ENCODE results near the gene OTOA.
"Not testable (repeated sequence)": the region's sequence is repeated elsewhere in the genome, so short reads cannot be mapped to it uniquely, and the experiment has no call there.

The OTOA gene

GRCh38 chr16:21663889-21664647 is at the start of gene OTOA:
OTOA (plus strand) TSS chr16:21663968; CDS start chr16:21678515, 14,547 bp downstream.
- DNase-seq: no peak

DNA sequence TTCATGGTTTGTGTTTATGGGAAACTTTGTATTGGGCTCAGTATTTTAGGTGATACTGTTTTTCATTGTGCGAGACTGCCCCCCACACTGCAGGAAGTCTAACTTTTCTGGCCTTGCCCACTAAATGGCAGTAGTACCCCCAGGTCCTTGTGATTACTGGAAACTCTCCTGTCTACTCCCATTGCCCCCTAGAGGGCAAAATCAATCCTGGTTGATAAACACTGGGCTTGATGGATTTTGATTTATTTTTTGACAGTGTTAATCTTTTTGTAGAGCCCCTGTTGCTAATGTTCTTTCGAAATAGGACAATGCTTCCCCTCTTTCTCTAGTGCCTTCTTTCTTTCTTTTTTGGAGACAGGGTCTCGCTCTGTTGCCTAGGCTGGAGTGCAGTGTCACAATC is 48.9 kb upstream of the OTOA start:
- DNase-seq: no peak

DNA sequence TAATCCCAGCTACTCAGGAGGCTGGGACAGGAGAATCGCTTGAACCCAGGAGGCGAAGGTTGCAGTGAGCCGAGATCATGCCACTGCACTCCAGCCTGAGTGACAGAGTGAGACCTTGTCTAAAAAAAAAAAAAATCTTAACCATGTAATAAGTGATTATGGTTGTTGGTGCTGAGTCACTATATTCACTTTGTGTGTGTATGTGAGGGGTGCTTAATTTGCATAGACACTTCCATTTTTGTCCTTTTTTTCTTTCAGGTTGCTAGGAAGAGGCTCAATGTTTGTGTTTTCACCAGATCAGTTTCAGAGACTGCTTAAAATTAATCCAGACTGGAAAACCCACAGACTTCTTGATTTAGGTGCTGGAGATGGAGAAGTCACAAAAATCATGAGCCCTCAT is 46.2 kb upstream of the OTOA start:
- DNase-seq: no peak

DNA sequence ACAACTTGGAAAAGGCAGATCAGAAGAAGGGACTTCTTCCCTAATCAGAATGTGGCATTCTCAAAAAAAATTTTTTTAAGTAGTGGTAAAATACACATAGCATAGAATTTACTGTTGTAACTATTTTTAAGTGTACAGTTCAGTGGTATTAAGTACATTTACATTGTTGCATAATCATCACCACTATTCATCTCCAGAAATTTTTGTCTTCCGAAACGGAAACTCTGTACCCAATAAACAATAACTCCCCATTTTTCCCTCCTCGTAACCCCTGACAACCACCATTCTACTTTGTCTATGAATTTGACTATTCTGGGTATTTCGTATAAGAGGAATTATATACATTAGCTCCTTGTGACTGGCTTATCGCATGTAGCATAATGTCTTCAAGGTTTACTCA is 45.5 kb upstream of the OTOA start:
- no peak for DNase-seq

DNA sequence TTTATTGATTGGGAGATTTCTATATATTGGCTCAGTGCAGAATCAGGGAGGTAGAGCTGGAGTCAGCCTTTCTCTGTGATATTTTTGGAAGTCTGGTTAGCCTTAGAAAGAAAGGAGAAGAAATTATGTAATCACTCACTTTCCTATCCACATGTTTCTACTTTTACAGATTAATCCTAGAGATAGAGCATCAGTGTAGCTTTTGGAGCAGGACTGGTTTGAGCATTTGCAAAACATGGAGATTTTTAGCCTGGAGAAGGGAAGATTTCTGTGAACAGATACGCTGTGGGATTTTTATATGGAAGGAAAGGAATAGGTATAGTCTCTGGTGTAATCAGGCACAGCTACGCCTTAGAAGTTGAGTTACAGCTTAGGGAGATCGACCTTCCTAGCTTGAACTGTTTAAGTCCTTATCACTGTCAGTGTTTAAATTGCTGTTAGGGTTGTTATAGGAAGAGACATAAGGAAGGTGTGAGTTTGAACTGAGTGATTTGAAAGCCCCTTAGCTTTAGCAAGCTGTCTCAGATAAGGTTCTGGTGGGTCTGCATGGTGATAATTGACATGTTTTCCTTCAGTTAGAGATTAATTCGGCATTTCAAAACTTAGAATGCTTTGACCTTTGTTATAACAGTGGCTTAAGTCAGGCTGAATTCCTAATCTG is 43.9 kb upstream of the OTOA start:
- no peak for DNase-seq

DNA sequence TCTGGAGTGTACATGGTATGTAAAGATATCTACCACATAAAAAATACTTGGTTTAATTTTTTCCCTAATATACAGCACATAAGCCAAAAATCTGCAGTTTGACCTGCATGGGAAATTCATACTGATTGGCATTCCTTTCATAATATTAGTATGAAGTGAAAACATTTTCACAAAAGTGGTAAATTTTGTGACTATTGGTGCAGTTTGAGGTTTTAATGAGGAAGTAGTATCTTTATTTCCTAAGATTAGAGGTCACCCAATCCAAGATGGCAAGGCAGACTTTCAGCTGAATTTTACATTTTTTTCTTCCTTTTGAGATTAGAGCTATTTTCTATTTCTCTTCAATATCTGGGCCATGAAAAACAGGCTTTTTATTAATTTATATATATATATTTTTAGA is 43.2 kb upstream of the OTOA start:
- no peak for DNase-seq

GRCh38 chr16:21622545-21622944 is 41.2 kb upstream of the OTOA start:
- DNase-seq: no peak

DNA sequence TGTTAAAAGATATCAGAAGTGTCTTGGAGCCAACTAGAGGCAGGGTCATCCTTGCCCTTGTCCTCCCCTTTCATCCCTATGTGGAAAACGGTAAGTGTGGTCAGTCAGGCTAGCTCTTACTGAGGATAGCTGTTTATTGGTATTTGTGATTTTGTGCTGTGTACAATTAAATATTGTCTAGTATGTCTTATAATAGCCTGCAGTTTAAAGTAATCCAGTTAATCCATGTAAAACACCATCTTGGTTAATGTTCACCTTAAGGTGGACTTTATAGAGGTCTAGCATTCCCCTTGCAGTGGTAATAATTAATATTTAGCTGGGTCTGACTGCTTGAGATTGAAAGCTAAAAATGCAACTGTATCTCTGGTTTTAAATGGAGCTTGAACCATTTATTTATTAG is 38.7 kb upstream of the OTOA start:
- DNase-seq: no peak

DNA sequence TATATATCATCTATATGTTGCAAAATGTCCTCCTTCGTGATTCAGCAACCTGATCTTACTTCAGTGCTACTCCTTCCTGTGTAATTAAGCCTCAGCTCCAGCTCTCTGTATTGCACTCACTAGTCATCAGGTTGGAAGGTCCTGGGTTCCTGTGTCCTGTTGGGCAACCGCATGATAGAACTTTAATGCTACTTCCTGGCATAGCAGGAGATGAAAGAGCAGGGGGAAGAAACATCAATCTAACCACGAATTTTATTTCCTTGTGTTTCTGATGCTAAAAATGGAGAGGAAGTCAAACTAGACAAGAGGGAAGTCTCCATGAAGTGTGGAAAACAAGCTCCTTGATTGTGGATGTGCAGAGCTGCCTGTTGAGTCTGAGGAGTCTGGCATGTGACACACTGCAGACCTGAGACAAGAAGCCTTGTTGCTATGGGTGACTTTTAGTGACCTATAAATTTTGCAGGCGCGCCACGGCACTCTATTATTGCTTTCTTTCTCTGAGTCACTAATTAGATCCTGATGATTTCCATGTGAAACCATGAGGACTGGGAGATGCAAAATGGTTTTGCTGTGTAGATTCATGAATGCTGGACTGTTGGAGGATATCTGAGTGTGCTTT is 37.0 kb upstream of the OTOA start:
- DNase-seq: no peak

DNA sequence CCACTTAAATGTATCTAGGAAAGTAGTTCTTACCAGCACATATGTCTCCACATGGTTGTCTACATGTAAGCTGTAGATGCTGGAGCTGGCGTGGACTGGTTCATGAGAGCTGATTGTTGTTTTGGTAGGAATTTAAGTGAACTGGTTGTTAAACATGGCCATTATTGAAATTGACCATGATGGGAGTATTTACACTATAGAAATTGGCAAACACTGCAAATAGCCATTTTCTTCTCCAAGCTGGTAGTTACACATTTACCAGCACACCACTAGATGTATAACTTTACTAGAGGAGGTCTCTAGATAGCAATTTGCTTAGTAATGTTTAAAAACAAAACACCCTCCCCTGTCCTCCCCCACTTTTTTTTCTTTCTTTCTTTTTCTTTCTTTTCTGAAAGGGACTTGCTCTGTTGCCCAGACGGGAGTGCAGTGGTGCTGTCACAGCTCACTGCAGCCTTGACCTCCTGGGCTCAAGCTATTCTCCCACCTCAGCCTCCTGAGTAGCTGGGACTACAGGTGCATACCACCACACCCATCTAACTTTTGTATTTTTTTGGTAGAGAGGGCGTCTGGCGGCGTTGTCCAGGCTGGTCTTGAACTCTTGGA is 35.5 kb upstream of the OTOA start:
- DNase-seq: no peak

DNA sequence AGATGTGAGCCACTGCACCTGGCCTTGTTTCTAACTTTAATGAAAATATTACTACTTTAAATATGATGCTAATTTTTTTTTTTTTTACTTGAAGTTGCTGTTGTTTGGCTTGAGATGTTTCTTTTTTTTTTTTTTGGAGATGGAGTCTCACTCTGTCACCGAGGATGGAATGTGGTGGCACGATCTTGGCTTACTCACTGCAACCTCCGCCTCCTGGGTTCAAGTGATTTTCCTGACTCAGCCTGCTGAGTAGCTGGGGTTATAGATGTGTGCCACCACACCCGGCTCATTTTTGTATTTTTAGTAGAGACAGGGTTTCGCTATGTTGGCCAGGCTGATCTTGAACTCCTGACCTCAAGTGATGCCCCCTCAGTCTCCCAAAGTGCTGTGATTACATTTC is 35.0 kb upstream of the OTOA start:
- no peak for DNase-seq

GRCh38 chr16:21629616-21630539 is 33.9 kb upstream of the OTOA start:
- DNase-seq: not testable (repeated sequence)

DNA sequence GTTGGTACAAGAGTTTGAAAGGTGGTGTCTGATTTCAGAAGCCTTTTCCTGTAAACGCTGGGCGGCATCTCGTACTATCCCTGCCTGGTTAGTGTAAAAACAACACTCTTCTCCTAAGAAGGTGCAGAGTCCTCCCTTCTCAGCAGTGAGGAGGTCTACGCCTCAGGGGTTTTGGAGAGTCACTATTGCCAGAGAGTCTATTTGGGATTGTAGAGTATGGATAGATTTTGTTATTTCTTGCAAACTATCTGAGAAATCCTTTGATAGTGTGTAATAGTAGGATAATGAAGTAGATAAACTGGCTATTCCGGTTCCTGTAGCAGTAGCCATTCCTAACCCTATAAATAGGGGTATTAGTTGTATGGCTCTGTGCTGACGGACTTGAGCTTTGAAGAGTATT is 32.9 kb upstream of the OTOA start:
- not testable (repeated sequence) for DNase-seq

DNA sequence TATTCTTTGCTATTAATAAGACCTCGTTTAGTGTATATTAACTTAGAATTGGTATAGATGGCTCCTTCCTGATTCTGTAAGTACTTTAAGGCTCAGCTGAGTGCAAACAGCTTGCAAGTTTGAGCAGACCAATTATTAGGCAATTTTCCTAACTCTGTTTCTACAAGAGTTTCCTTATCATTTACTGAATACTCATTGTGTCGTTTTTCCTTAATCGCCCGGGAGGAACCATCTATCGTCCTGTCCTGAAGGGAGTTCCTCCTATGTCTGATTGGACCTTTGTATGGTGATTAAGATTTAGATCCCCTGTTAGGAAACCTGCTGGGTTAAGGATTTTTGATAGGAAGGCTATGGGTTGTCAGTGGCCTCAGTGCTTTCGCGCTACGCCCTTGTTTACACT is 32.4 kb upstream of the OTOA start:
- DNase-seq: not testable (repeated sequence)

DNA sequence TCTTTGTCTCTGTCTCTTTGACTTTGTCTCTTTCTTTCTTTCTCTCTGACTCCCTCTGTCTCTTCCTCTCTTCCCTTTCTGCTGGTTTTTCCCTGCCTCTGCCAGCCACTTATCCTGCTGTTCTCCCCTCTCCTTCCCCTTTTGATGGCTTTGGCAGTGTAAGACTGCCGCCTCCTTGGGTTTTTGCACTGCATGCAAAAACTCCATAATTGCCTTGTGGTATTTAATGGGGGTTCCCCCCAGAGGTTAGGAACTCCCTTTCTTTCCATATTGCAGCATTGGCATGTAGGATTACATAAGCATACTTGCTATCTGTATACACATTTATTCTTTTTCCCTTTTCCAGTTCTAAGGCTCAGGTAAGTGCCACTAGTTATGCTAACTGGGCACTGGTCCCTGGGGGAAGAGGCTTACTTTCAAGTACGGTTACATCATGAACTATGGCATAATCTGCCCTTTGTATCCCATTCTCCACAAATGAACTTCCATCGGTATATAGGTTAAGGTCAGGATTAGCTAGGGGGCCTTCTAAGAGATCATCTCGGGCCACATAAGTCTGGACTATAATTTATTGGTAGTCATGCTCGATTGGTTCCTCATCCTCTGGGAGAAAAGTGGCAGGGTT is 31.7 kb upstream of the OTOA start:
- not testable (repeated sequence) for DNase-seq

GRCh38 chr16:21634216-21634615 is 29.6 kb upstream of the OTOA start:
- DNase-seq: no peak

DNA sequence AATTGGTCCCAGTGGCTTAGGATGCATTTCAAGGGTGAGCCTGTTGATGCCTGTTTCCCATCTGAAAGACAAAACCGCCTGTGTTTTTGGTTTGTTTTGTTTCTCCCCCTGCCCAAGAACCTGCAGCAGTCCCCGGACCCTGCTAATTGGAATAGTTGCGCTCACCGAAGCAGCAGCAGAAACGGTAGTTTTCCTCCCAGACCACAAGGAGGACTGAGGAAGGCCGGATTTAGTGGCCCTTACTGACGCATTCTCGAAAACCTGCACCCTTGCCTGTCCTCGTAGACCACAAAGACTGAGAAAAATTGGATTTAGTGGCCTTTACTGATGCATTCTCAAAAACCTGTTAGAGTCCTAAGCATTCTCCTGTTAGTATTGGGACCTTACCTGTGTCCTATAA is 28.1 kb upstream of the OTOA start:
- not testable (repeated sequence) for DNase-seq

- DNase-seq: no peak
These were observed 26.5 kb upstream of the OTOA start for GRCh38 chr16:21637032-21637968.

GRCh38 chr16:21638573-21638975 is 25.2 kb upstream of the OTOA start:
- no peak for DNase-seq

DNA sequence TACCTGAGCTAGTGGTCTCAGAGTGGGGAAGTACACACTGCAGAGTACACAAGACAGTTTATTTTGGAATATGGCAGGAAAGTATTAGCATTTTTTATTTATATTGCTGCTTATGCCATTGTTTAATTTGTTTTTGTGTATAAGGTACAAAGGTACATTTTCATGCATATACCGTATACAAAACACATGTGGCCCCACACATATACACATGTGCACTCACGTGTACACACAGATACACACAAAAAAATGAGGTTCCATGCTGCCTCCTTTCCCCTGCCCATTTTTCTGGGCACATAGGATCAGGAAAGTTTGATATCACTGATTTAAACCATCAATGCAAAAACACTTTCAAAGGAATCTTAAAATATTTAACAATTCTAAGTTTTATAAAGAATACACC is 24.3 kb upstream of the OTOA start:
- DNase-seq: no peak

DNA sequence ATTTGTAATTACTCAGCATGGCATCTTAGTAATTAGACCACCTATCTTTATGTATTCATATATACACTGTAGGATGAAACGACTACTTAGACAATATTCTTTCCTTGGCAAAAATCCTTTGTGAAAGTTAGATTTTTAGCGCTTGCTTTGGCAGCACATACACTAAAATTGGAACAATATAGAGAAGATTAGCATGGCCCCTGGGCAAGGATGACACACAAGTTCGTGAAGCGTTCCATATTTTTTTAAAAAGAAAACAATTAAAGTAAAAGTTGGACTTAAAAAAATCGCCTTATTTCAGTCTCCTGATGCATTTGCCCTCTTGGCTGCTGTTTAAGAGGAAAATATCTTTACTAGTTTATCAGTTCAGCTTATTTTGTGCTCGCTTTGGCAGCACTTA is 21.9 kb upstream of the OTOA start:
- DNase-seq: no peak

Measured in SHP77 treated with DMSO at 0.1 percent for 48 hours (cell line).